K562 (cell line): ENCODE data around the gene ROBO3. TPM values are rescaled to one million over a fixed set of nuclear protein-coding genes. Genes with fewer than 3 reads are reported as not detected.

ENCODE experiments used
- ATAC-seq: fragments of 200-7000 bp; cut with Tn5 transposase; 3 replicates; pipeline ENCODE4 v1.9.1; 2020; ENCODE audit warnings: moderate library complexity
- BruUV-seq: library from RNA; stranded (reverse); fragments of 400-500 nt; replicated peaks from 2 replicates; lab custom pipeline; 2021; lab: Mats Ljungman, UMichigan
- CTCF ChIA-PET: fragments of 300-600 bp; formaldehyde crosslinking; extraction: SDS; loops from one replicate; lab custom pipeline; 2021; ENCODE audit warnings: low intra/inter-chr PET ratio; lab: Yijun Ruan, JAX
- POLR2A ChIA-PET: fragments of 300-600, 350-650 bp; sonication (Branson Sonifier 250); formaldehyde crosslinking; extraction: SDS; loops from one replicate; lab custom pipeline; 2021; ENCODE audit warnings: antibody characterized with exemption, inconsistent platforms; lab: Yijun Ruan, JAX
- DNase-seq, 4 experiments: peaks; one replicate each; pipeline versions ENCODE4 v3.0.0 to v3.0.0-alpha.2; 2011 to 2018; ENCODE audit warnings: low spot score in 3 of 4, mixed read lengths in 3 of 4; ENCODE audit errors: extremely low read depth in 1 of 4
- FAIRE-seq: peaks from 2 replicates; lab custom pipeline; 2011; peaks lifted over from hg19 to GRCh38; lab: Jason Lieb, UNC
- H2AFZ ChIP-seq: 2 replicates; pipeline ENCODE4 v1.6.0; 2011; ENCODE audit warnings: low read depth, low read length, control low read depth, inconsistent platforms
- H3K27ac ChIP-seq: fragments of 200-600 bp; 3 replicates; pipeline ENCODE4 v1.8.0; 2011; ENCODE audit warnings: low read depth, mild to moderate bottlenecking, control low read depth, inconsistent platforms, low read length, moderate library complexity, mixed read lengths; ENCODE audit errors: extremely low read depth
- H3K27me3 ChIP-seq, 2 experiments: fragments of 300-600 bp in 1 of 2; 2 replicates in 1 of 2; 3 replicates in 1 of 2; pipeline versions ENCODE4 v1.6.0 to v1.8.0; 2011; ENCODE audit warnings: inconsistent platforms in 2 of 2, low read length in 2 of 2, mild to moderate bottlenecking in 1 of 2, mixed read lengths in 1 of 2, moderate library complexity in 1 of 2; ENCODE audit not compliant: control insufficient read depth in 2 of 2, insufficient read depth in 2 of 2
- H3K36me3 ChIP-seq: fragments of 300-600 bp; 3 replicates; pipeline ENCODE4 v1.8.0; 2011; ENCODE audit warnings: mild to moderate bottlenecking, low read length, inconsistent platforms; ENCODE audit not compliant: control insufficient read depth, insufficient read depth
- H3K4me1 ChIP-seq, 2 experiments: fragments of 200-600 bp in 1 of 2; replicated peaks in 1 of 2; 2 replicates in 1 of 2; 3 replicates in 1 of 2; pipeline versions ENCODE4 v1.5.1 to v1.8.0; 2011; ENCODE audit warnings: inconsistent platforms in 2 of 2, low read length in 2 of 2, mild to moderate bottlenecking in 1 of 2, mixed read lengths in 1 of 2, moderate library complexity in 1 of 2; ENCODE audit not compliant: control insufficient read depth in 2 of 2, insufficient read depth in 2 of 2
- H3K4me2 ChIP-seq: 2 replicates; pipeline ENCODE4 v1.6.1; 2011; ENCODE audit warnings: low read length, control low read depth, inconsistent platforms, mixed read lengths; ENCODE audit not compliant: insufficient read depth
- H3K4me3 ChIP-seq: fragments of 200-600 bp; sonication (generic), shearing (Covaris generic); 2 replicates; pipeline ENCODE4 v1.5.1; 2016; ENCODE audit warnings: control low read depth, inconsistent platforms
- H3K79me2 ChIP-seq: fragments of 200-600 bp; 3 replicates; pipeline ENCODE4 v1.8.0; 2011; ENCODE audit warnings: low read length, inconsistent platforms; ENCODE audit not compliant: control insufficient read depth, insufficient read depth
- H3K9ac ChIP-seq, 2 experiments: 2 replicates each; pipeline versions ENCODE4 v1.6.0 to v1.6.1; 2011; ENCODE audit warnings: low read depth in 2 of 2, low read length in 2 of 2, control low read depth in 1 of 2, inconsistent platforms in 1 of 2, mild to moderate bottlenecking in 1 of 2, mixed read lengths in 1 of 2; ENCODE audit not compliant: insufficient read depth in 1 of 2
- H3K9me1 ChIP-seq: one replicate; pipeline ENCODE4 v1.6.0; 2011; ENCODE audit warnings: inconsistent platforms, mild to moderate bottlenecking, low read length, moderate library complexity; ENCODE audit not compliant: control insufficient read depth, insufficient read depth
- H3K9me3 ChIP-seq: replicated peaks from 2 replicates; pipeline ENCODE4 v1.5.1; 2011; ENCODE audit warnings: low read depth, low read length, inconsistent platforms; ENCODE audit not compliant: control insufficient read depth, insufficient read depth
- H4K20me1 ChIP-seq: replicated peaks from 2 replicates; pipeline ENCODE4 v1.6.1; 2011; ENCODE audit warnings: low read length, inconsistent platforms, mixed read lengths; ENCODE audit not compliant: control insufficient read depth, insufficient read depth
- HNRNPLL ChIP-seq: fragments of 200-400 bp; formaldehyde crosslinking; IDR thresholded peaks from 2 replicates; pipeline ENCODE4 v1.6.1; 2017; ENCODE audit warnings: low read length, low read depth, mild to moderate bottlenecking; ENCODE audit not compliant: poor library complexity, severe bottlenecking
- KAT8 ChIP-seq: fragments of 450-650 bp; IDR thresholded peaks from 2 replicates; pipeline ENCODE4 v1.6.1; 2016; ENCODE audit warnings: low read depth, mild to moderate bottlenecking
- POLR2H ChIP-seq: IDR thresholded peaks from 2 replicates; pipeline ENCODE4 v1.6.1; 2016; ENCODE audit warnings: missing genetic modification characterization, low read depth, mild to moderate bottlenecking, control low read depth, missing compliant biosample characterization, moderate library complexity
- RBBP5 ChIP-seq: fragments of 200-600 bp; sonication (generic); IDR thresholded peaks from 2 replicates; pipeline ENCODE4 v1.6.1; 2012; ENCODE audit warnings: borderline replicate concordance, mild to moderate bottlenecking, low read length, control low read depth, inconsistent platforms; ENCODE audit not compliant: insufficient read depth, poor library complexity, severe bottlenecking
- SMAD2 ChIP-seq: fragments of 150-350 bp; IDR thresholded peaks from 2 replicates; pipeline ENCODE4 v1.6.1; 2014; ENCODE audit warnings: low read depth, mild to moderate bottlenecking, low read length
- TRIM28 ChIP-seq: fragments of 450-650 bp; IDR thresholded peaks from 2 replicates; pipeline ENCODE4 v1.6.1; 2017
- U2AF1 ChIP-seq: fragments of 200-400 bp; formaldehyde crosslinking; optimal IDR thresholded peaks from 2 replicates; pipeline ENCODE3; 2017; ENCODE audit warnings: mild to moderate bottlenecking, low read depth, low read length, moderate library complexity
- ZNF263 ChIP-seq: sonication (generic); formaldehyde crosslinking; IDR thresholded peaks from 2 replicates; pipeline ENCODE4 v1.8.0; 2022; ENCODE audit warnings: mild to moderate bottlenecking, missing genetic modification reagents, borderline replicate concordance
- WGBS: fragments of 100-300 bp; shearing (Covaris generic); methylation state at CpG from one replicate; pipeline ENCODE4 v1.1.6; 2016; ENCODE audit warnings: low coverage, mixed read lengths; ENCODE audit not compliant: insufficient coverage; ENCODE audit errors: missing lambda C conversion rate; 5-methylcytosine and 5-hydroxymethylcytosine counted together
- in situ Hi-C: fragments of 300-500 bp; cut with MboI; formaldehyde crosslinking; loops from 4 replicates; pipeline ENCODE4 v1.15.0; 2018; ENCODE audit warnings: inconsistent platforms, mixed read lengths
- intact Hi-C: fragments of 100-400 bp; cut with micrococcal nuclease; formaldehyde crosslinking; loops from 2 replicates; pipeline ENCODE4 v1.14.2; 2022
- polyA plus RNA-seq, 8 experiments: library from polyadenylated mRNA; depleted of rRNA in 4 of 8; stranded (reverse) in 5 of 8; unstranded in 3 of 8; fragments of >200 nt; fragmentation: Nextera tagmentation in 2 of 8; fragmentation: Illumina TruSeq in 1 of 8; extraction: Ambion mirVana in 2 of 8; extraction: Trizol in 1 of 8; gene quantifications; 2 replicates each; pipeline versions ENCODE4 v1.2.1 to v1.2.3, GENCODE V29; 2011 to 2014; ENCODE audit warnings: inconsistent platforms in 1 of 8, missing spikeins in 1 of 8
- total RNA-seq, 7 experiments: library from RNA; depleted of rRNA in 6 of 7; stranded (reverse); fragments of >200 nt in 6 of 7; fragmentation: Illumina TruSeq in 2 of 7; extraction: Trizol in 2 of 7; gene quantifications; 2 replicates each; pipeline versions ENCODE4 v1.2.1 to v1.2.3, GENCODE V29; 2011 to 2021; ENCODE audit warnings: low replicate concordance in 1 of 7
- TF ChIP-seq, protein P1 (sequence below): fragments of 450-650 bp; IDR thresholded peaks from 2 replicates; pipeline ENCODE4 v1.6.1; 2017; ENCODE audit warnings: antibody characterized with exemption, mild to moderate bottlenecking

ROBO3 gene
- total and polyA plus RNA-seq, 9 of the 15 experiments (the other 6 are each of a cell fraction or from before 2014, with no cell fraction given): 0.29 to 1.4 (median 0.97) TPM; not detected in 2

DNA sequence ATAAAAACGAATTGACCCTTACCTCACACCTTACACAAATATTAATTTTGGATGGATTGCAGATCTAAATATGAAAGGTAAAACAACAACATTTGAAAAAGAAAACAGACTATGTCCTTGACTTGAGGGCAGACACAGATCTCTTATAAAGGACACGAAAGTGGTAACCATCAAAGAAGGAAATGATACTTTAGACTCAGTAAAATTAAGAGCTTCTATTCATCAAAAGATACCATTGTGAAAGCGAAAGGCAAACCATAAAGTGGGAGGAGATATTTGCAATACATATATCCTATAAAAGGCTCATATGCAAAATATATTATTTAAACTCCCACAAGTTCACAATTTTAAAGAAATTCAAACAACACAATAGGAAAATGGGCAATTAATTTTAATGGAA, 65.6 kb downstream of the ROBO3 start:
- intact Hi-C loops (no loop called here), in situ Hi-C loops (no loop called here)
- WGBS: 0% methylated on average over 3 of the region's 3 CpGs
- Histone ChIP-seq H3K4me1 (no peaks in the 10 kb centered on the region), H4K20me1 (no peaks in the 10 kb centered on the region), H2AFZ (no peak overlapping the region), H3K4me3 (no peak overlapping the region), H3K9ac (no peak overlapping the region), H3K79me2 (no peaks in the 10 kb centered on the region), H3K27ac (no peak overlapping the region), H3K9me1 (no peaks in the 10 kb centered on the region), H3K36me3 (no peaks in the 10 kb centered on the region), H3K27me3 (peaks cover 9 to 19% of the 10 kb centered on the region in 2 experiments; a peak in 4 of 5 replicates), H3K4me2 (no peak overlapping the region), H3K9me3 (no peaks in the 10 kb centered on the region)
- ChIA-PET CTCF (no interaction called here), POLR2A (no interaction called here)
- no peak for ATAC-seq
- no peak for FAIRE-seq
- no peak for DNase-seq
- no peak for TF ChIP-seq RBBP5
- TF ChIP-seq ZNF263: no peak
- no peak for TF ChIP-seq SMAD2
- TF ChIP-seq U2AF1: no peak
- TF ChIP-seq, protein P1, sequence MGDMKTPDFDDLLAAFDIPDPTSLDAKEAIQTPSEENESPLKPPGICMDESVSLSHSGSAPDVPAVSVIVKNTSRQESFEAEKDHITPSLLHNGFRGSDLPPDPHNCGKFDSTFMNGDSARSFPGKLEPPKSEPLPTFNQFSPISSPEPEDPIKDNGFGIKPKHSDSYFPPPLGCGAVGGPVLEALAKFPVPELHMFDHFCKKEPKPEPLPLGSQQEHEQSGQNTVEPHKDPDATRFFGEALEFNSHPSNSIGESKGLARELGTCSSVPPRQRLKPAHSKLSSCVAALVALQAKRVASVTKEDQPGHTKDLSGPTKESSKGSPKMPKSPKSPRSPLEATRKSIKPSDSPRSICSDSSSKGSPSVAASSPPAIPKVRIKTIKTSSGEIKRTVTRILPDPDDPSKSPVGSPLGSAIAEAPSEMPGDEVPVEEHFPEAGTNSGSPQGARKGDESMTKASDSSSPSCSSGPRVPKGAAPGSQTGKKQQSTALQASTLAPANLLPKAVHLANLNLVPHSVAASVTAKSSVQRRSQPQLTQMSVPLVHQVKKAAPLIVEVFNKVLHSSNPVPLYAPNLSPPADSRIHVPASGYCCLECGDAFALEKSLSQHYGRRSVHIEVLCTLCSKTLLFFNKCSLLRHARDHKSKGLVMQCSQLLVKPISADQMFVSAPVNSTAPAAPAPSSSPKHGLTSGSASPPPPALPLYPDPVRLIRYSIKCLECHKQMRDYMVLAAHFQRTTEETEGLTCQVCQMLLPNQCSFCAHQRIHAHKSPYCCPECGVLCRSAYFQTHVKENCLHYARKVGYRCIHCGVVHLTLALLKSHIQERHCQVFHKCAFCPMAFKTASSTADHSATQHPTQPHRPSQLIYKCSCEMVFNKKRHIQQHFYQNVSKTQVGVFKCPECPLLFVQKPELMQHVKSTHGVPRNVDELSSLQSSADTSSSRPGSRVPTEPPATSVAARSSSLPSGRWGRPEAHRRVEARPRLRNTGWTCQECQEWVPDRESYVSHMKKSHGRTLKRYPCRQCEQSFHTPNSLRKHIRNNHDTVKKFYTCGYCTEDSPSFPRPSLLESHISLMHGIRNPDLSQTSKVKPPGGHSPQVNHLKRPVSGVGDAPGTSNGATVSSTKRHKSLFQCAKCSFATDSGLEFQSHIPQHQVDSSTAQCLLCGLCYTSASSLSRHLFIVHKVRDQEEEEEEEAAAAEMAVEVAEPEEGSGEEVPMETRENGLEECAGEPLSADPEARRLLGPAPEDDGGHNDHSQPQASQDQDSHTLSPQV: no peak
- no peak for TF ChIP-seq TRIM28
- no peak for TF ChIP-seq HNRNPLL
- TF ChIP-seq KAT8: no peak
- TF ChIP-seq POLR2H (tag): no peak
- BruUV-seq: no TSS peak

Other genes starting within 250 kb of the ROBO3 start
Only the 7 nearest of the 13 such genes appear.
- gene VSIG2, start 113.2 kb upstream of the ROBO3 start, total RNA-seq (2014; rRNA removed): not detected in 2 replicates
- not detected in 2 replicates for gene VSIG2, start 113.2 kb upstream of the ROBO3 start, total RNA-seq (2014; rRNA removed; fragmentation: Illumina TruSeq; extraction: Trizol)
- gene VSIG2, start 113.2 kb upstream of the ROBO3 start, total RNA-seq (2015; rRNA removed; fragmentation: Illumina TruSeq; extraction: Trizol): not detected in 2 replicates
- gene VSIG2, start 113.2 kb upstream of the ROBO3 start, total RNA-seq (2021): not detected in 2 replicates
- not detected in 2 replicates for gene VSIG2, start 113.2 kb upstream of the ROBO3 start, polyA plus RNA-seq (2011; rRNA removed)
- not detected in 2 replicates for gene VSIG2, start 113.2 kb upstream of the ROBO3 start, polyA plus RNA-seq (2014; fragmentation: Illumina TruSeq; extraction: Trizol)
- gene VSIG2, start 113.2 kb upstream of the ROBO3 start, polyA plus RNA-seq (2014; fragmentation: Nextera tagmentation; extraction: Ambion mirVana): not detected
- gene VSIG2, start 113.2 kb upstream of the ROBO3 start, polyA plus RNA-seq (2014; rRNA removed): not detected in 2 replicates
- 0.14 and 0.29 TPM in 2 replicates for gene ESAM, start 103.1 kb upstream of the ROBO3 start, total RNA-seq (2014; rRNA removed)
- 0.18 and 0.22 TPM in 2 replicates for gene ESAM, start 103.1 kb upstream of the ROBO3 start, total RNA-seq (2014; rRNA removed; fragmentation: Illumina TruSeq; extraction: Trizol)
- 0.15 and 0.22 TPM in 2 replicates for gene ESAM, start 103.1 kb upstream of the ROBO3 start, total RNA-seq (2015; rRNA removed; fragmentation: Illumina TruSeq; extraction: Trizol)
- gene ESAM, start 103.1 kb upstream of the ROBO3 start, total RNA-seq (2021): 0.36 and 0.91 TPM in 2 replicates
- gene ESAM, start 103.1 kb upstream of the ROBO3 start, polyA plus RNA-seq (2011; rRNA removed): 0.47 and 1.1 TPM in 2 replicates
- gene ESAM, start 103.1 kb upstream of the ROBO3 start, polyA plus RNA-seq (2014; fragmentation: Illumina TruSeq; extraction: Trizol): 0.65 and 0.90 TPM in 2 replicates
- gene ESAM, start 103.1 kb upstream of the ROBO3 start, polyA plus RNA-seq (2014; fragmentation: Nextera tagmentation; extraction: Ambion mirVana): under 1 TPM; 0.06 to 0.08 TPM
- gene ESAM, start 103.1 kb upstream of the ROBO3 start, polyA plus RNA-seq (2014; rRNA removed): 0.22 and 1.5 TPM in 2 replicates
- gene MSANTD2, start 65.0 kb upstream of the ROBO3 start, total RNA-seq (2014; rRNA removed): 5.7 and 6.5 TPM in 2 replicates
- gene MSANTD2, start 65.0 kb upstream of the ROBO3 start, total RNA-seq (2014; rRNA removed; fragmentation: Illumina TruSeq; extraction: Trizol): 4.5 and 5.1 TPM in 2 replicates
- 7.9 and 8.4 TPM in 2 replicates for gene MSANTD2, start 65.0 kb upstream of the ROBO3 start, total RNA-seq (2015; rRNA removed; fragmentation: Illumina TruSeq; extraction: Trizol)
- gene MSANTD2, start 65.0 kb upstream of the ROBO3 start, total RNA-seq (2021): 5.1 and 5.3 TPM in 2 replicates
- gene MSANTD2, start 65.0 kb upstream of the ROBO3 start, polyA plus RNA-seq (2011; rRNA removed): 2.9 and 4.2 TPM in 2 replicates
- gene MSANTD2, start 65.0 kb upstream of the ROBO3 start, polyA plus RNA-seq (2014; fragmentation: Illumina TruSeq; extraction: Trizol): 4.8 and 7.3 TPM in 2 replicates
- gene MSANTD2, start 65.0 kb upstream of the ROBO3 start, polyA plus RNA-seq (2014; fragmentation: Nextera tagmentation; extraction: Ambion mirVana): 1 to 10 TPM; 1.3 to 1.6 TPM
- 5.3 and 9.9 TPM in 2 replicates for gene MSANTD2, start 65.0 kb upstream of the ROBO3 start, polyA plus RNA-seq (2014; rRNA removed)
- not detected in 2 replicates for gene ROBO4, start 32.4 kb downstream of the ROBO3 start, total RNA-seq (2014; rRNA removed)
- gene ROBO4, start 32.4 kb downstream of the ROBO3 start, total RNA-seq (2014; rRNA removed; fragmentation: Illumina TruSeq; extraction: Trizol): not detected in 2 replicates
- not detected in 2 replicates for gene ROBO4, start 32.4 kb downstream of the ROBO3 start, total RNA-seq (2015; rRNA removed; fragmentation: Illumina TruSeq; extraction: Trizol)
- gene ROBO4, start 32.4 kb downstream of the ROBO3 start, total RNA-seq (2021): 0.04 TPM in 1 of 2 replicates, not detected in the other
- gene ROBO4, start 32.4 kb downstream of the ROBO3 start, polyA plus RNA-seq (2011; rRNA removed): not detected in 2 replicates
- gene ROBO4, start 32.4 kb downstream of the ROBO3 start, polyA plus RNA-seq (2014; fragmentation: Illumina TruSeq; extraction: Trizol): not detected in 2 replicates
- gene ROBO4, start 32.4 kb downstream of the ROBO3 start, polyA plus RNA-seq (2014; fragmentation: Nextera tagmentation; extraction: Ambion mirVana): not detected
- gene ROBO4, start 32.4 kb downstream of the ROBO3 start, polyA plus RNA-seq (2014; rRNA removed): not detected in 2 replicates
- not detected in 2 replicates for gene HEPN1, start 53.8 kb downstream of the ROBO3 start, total RNA-seq (2014; rRNA removed)
- gene HEPN1, start 53.8 kb downstream of the ROBO3 start, total RNA-seq (2014; rRNA removed; fragmentation: Illumina TruSeq; extraction: Trizol): not detected in 2 replicates
- not detected in 2 replicates for gene HEPN1, start 53.8 kb downstream of the ROBO3 start, total RNA-seq (2015; rRNA removed; fragmentation: Illumina TruSeq; extraction: Trizol)
- not detected in 2 replicates for gene HEPN1, start 53.8 kb downstream of the ROBO3 start, total RNA-seq (2021)
- gene HEPN1, start 53.8 kb downstream of the ROBO3 start, polyA plus RNA-seq (2011; rRNA removed): not detected in 2 replicates
- gene HEPN1, start 53.8 kb downstream of the ROBO3 start, polyA plus RNA-seq (2014; fragmentation: Illumina TruSeq; extraction: Trizol): not detected in 2 replicates
- not detected for gene HEPN1, start 53.8 kb downstream of the ROBO3 start, polyA plus RNA-seq (2014; fragmentation: Nextera tagmentation; extraction: Ambion mirVana)
- not detected in 2 replicates for gene HEPN1, start 53.8 kb downstream of the ROBO3 start, polyA plus RNA-seq (2014; rRNA removed)
- not detected in 2 replicates for gene HEPACAM, start 70.6 kb downstream of the ROBO3 start, total RNA-seq (2014; rRNA removed)
- not detected in 2 replicates for gene HEPACAM, start 70.6 kb downstream of the ROBO3 start, total RNA-seq (2014; rRNA removed; fragmentation: Illumina TruSeq; extraction: Trizol)
- not detected in 2 replicates for gene HEPACAM, start 70.6 kb downstream of the ROBO3 start, total RNA-seq (2015; rRNA removed; fragmentation: Illumina TruSeq; extraction: Trizol)
- gene HEPACAM, start 70.6 kb downstream of the ROBO3 start, total RNA-seq (2021): not detected in 2 replicates
- not detected in 2 replicates for gene HEPACAM, start 70.6 kb downstream of the ROBO3 start, polyA plus RNA-seq (2011; rRNA removed)
- not detected in 2 replicates for gene HEPACAM, start 70.6 kb downstream of the ROBO3 start, polyA plus RNA-seq (2014; fragmentation: Illumina TruSeq; extraction: Trizol)
- gene HEPACAM, start 70.6 kb downstream of the ROBO3 start, polyA plus RNA-seq (2014; fragmentation: Nextera tagmentation; extraction: Ambion mirVana): not detected
- gene HEPACAM, start 70.6 kb downstream of the ROBO3 start, polyA plus RNA-seq (2014; rRNA removed): not detected in 2 replicates
- gene CCDC15, start 88.8 kb downstream of the ROBO3 start, total RNA-seq (2014; rRNA removed): 3.9 and 4.4 TPM in 2 replicates
- gene CCDC15, start 88.8 kb downstream of the ROBO3 start, total RNA-seq (2014; rRNA removed; fragmentation: Illumina TruSeq; extraction: Trizol): 6.8 and 7.9 TPM in 2 replicates
- gene CCDC15, start 88.8 kb downstream of the ROBO3 start, total RNA-seq (2015; rRNA removed; fragmentation: Illumina TruSeq; extraction: Trizol): 8.4 and 9.2 TPM in 2 replicates
- gene CCDC15, start 88.8 kb downstream of the ROBO3 start, total RNA-seq (2021): 3.5 and 3.8 TPM in 2 replicates
- gene CCDC15, start 88.8 kb downstream of the ROBO3 start, polyA plus RNA-seq (2011; rRNA removed): 2.3 and 5.7 TPM in 2 replicates
- gene CCDC15, start 88.8 kb downstream of the ROBO3 start, polyA plus RNA-seq (2014; fragmentation: Illumina TruSeq; extraction: Trizol): 5.0 and 5.6 TPM in 2 replicates
- 1 to 10 TPM; 1.9 to 3.7 TPM for gene CCDC15, start 88.8 kb downstream of the ROBO3 start, polyA plus RNA-seq (2014; fragmentation: Nextera tagmentation; extraction: Ambion mirVana)
- 3.1 and 4.3 TPM in 2 replicates for gene CCDC15, start 88.8 kb downstream of the ROBO3 start, polyA plus RNA-seq (2014; rRNA removed)